GM18907 (cell line): ENCODE results near the gene STKLD1.
A peak's percentile ranks its signal among the peaks of the same experiment; 100 is the strongest.
"Not testable (repeated sequence)": the region's sequence is repeated elsewhere in the genome, so short reads cannot be mapped to it uniquely, and the experiment has no call there.

ENCODE experiments used
- ATAC-seq: cut with Tn5 transposase; IDR thresholded peaks from one replicate; pipeline ENCODE4 v1.9.1; 2021; ENCODE audit warnings: mild to moderate bottlenecking, moderate library complexity; ENCODE audit not compliant: unreplicated experiment

The STKLD1 gene

DNA sequence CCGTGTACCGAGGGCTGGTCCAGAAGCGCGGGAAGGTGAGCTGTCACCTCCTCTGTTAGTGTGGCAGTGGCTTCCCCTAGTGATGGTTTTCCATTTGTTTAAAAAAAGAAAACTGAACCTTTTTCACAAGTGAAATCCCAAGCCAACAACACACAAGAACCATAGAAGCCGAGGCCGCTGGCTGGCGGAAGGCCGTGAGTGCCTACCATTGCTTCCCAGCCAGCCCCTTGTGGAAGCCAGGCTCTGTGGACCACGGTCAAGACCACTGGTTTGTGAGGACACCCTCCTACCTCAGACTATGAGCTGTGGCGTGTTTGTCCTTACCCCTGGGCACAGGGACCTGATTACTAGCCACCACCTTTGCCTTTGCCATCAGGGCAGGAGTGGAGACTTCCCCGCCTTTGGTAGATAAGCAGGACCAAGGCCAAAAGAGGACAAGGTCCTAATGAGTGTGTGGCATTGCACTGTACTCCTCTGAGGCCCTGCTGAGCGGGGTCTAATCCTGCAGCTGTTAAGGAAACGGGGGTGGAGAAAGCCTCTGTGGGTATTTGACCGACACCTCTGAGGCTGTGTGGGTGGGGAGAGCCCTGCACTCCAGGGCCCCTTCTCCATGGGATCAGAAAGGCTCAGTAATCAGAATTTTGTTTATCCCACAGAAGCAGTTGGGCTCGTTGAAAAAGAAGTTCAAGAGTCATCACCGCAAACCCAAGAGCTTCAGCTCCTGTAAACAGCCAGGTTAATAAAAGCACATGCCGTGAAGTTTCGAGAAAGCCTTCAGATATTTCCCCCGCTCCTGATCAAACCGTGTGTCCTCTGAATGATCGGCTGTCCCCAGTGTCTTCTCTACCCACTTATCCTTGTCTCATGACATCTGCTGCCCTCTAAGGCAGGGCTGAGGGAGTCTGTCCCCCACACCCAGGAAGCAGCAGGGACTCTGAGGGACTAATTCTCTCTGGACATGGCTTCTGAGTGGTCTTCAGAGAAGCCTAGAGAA is 15.5 kb upstream of the STKLD1 start:
- ATAC-seq: no peak

DNA sequence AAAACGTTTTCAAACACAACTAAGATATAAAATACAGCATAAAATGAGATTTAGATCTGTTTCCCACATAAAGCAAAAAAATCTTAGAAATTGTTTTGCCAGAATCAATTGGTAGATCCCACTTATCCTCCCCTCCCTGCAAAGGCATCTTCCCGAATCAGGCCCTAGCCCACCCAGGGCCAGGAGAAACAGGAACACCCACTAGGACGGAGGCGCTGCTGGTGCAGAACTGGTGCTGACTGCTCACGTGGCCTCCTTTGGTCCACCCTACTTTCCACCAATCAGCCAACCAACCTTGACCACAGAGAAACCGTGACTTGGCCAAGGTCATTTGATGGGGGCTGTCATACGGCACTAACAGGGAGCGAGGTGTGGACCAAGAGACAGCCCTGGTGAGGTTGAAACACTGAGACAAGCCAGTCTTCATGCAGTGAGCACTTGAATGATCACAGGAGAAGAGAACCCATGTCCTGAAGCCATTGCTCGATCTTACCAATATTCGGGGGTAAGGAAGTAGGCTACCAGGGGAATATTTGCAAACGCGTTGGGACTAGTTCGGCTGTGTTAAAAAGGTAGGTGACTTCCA is 14.6 kb upstream of the STKLD1 start:
- ATAC-seq: no peak

GRCh38 chr9:133362359-133363044 is 13.7 kb upstream of the STKLD1 start:
- no peak for ATAC-seq

GRCh38 chr9:133366435-133366834 is 9.7 kb upstream of the STKLD1 start:
- ATAC-seq: no peak

DNA sequence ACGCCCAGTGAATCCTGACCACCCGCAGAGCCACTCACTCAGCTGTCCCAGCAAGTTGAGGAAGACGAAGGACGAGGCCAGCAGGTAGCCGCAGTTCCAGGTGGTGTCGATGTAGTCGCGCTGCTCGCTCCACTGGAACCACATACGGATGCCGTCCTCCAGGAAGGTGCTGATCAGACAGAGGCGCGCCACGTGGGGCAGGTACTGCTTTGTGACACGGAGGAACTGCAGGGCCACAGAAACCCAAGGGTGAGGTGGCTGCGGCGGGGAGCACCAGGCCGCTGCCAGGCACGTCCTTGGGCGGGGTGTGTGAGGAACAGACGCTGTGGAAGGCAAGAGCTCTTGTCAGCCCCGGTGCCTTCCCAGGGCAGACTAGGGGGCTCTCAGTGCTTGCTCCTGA is 8.9 kb upstream of the STKLD1 start:
- ATAC-seq: no peak

DNA sequence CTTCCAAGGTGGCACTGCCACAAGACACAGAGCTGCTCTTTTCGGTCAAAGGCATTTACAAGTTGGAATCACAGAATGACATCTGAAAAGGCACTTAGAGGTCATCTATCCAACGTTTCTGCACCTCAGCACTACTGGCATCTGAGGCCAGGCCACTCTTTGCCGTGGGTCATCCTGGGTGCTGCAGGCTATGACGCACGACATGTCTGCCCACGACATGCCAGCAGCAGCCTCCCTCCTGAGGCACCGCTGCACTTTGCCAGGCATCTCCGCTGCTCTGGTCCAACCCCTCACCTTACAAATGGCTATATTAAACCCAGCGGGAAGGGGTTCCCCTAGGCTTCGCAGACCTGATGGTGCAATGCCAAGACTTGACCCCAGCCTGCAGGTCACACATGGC is 8.4 kb upstream of the STKLD1 start:
- no peak for ATAC-seq

DNA sequence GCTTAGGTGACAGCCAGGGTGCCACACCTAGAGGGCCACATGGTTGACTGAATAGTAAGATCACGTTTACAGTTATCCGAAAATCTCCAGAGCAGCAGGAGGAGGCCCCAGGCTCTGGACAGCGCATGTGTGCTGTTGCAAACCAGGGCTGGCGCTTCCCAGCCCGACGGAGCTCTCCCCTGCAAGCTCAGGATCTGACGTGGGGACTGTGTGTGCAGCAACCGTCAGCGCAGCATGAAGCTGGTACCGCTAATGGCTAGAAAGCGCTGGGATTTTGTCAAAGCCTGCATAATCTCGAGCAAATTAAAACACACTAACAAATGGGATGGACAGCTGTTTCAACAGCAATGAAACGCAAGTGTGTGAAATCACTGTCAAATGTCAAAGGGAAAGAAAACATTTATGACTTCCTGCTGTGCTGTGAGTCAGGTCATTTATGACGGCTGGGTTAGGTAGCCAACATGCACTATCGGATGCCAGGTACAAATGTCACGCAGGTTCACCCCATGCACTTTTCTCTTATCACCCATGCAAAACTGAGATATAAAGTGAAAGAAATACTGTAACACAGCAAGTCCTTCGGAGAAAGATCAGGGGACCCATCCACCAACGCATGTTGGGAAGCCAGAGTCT is 7.8 kb upstream of the STKLD1 start:
- no peak for ATAC-seq

- no peak for ATAC-seq
Measured at GRCh38 chr9:133369422-133369821, 6.7 kb upstream of the STKLD1 start.

DNA sequence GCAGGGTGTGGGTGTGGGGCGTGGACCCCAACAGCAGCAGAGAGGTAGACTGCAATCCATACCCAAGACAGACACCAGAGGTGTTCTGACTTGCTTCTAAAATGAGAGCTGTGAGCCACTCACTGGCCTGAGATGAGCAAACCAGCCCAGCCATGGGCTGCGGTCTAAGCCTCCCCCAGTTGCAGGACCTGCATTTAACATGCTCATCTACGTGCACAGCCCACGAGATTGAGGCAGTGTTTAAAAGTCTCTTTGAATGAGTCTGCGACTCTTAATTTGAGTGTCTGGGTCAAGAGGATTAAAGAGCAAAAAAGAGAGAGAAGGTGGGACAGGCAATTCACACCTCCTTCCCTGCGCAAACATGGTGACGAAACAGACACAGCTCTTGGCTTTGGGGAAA is 6.2 kb upstream of the STKLD1 start:
- no peak for ATAC-seq

- no peak for ATAC-seq
Measured at GRCh38 chr9:133370685-133371084, 5.5 kb upstream of the STKLD1 start.

- ATAC-seq: no peak
Measured at GRCh38 chr9:133371261-133371711, 4.9 kb upstream of the STKLD1 start.

- ATAC-seq: no peak
Measured at GRCh38 chr9:133372144-133372543, 4.0 kb upstream of the STKLD1 start.

GRCh38 chr9:133374612-133375115 is 1.5 kb upstream of the STKLD1 start:
- no peak for ATAC-seq

- peak; percentile 16 for ATAC-seq
Measured at GRCh38 chr9:133375116-133375723, 946 bp upstream of the STKLD1 start.

GRCh38 chr9:133377280-133377679 is 1.1 kb downstream of the STKLD1 start:
- ATAC-seq: not testable (repeated sequence)

GRCh38 chr9:133377721-133378216 is 1.6 kb downstream of the STKLD1 start:
- no peak for ATAC-seq

DNA sequence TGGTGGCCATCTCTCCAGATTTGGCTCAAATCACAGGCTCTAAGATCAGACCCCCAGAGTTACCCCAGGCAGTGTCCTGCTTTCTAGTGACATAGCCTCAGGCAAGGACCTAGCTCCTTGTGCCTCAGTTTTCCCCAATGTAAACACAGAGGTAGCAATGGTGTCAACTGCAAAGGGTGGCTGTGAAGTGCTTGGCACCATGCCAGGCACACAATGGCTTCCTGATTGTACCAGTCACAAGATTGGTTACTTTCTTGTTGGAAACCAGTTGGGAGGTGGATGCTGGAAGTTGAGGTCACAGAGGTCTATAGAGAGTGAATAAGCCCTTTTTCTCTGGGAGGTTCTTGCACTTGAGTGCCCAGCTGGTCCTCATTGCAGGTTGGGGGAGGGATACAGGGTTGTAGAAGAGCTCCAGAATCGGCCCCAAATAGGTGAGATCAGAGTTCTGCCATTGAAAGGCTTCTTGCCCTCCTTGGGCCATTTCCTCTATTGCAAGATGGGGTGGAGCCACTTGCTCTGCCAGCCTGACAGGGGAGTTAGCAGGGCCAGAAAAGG is 2.3 kb downstream of the STKLD1 start:
- no peak for ATAC-seq

DNA sequence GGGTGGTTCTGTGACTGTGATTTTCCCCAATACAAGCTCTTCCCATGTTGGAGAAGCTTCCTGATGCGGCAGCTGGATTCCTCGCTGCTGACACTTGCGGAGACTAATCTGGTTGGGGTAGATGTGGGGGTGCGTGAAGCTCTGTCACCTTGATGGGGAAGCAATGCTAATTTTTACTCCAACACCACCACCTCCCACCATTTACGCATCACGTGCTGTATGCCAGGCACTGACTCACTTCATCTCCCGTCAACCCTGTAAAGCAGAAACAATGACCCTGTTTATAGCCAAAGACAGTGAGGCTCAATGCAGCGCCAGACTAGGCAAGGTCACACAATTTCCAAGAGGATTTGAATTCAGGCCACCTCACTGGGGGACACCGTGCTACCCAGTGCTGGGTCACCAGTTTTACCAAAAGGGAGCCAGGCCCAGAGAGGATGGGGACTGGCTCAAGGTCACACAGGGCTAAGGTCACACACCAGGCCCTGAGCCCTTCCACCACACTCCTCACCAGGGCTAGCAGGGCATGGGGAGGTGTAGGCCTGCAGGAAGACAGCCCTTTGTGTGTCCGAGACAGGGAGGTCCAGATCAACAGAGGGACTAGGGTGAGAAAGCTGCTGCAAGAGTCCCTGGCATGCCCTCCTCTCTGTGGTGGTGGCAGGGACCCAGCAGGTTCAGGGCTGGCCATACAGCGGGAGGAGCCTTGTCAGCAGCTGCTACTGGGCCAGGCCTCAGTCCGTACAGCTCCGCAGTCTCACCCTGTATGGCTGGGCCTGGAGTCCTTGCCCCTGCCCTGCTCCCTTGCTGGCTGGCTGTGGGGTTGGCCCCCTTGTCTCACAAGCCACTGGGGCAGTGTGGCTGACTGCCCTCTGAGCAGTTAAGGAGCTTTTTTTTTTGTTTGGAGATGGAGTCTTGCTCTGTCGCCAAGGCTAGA is 3.3 kb downstream of the STKLD1 start:
- no peak for ATAC-seq

- no peak for ATAC-seq
Measured at GRCh38 chr9:133380734-133381133, 4.6 kb downstream of the STKLD1 start.
